HepG2 (cell line): ENCODE results near the gene CHADL. TPM values are rescaled to one million over a fixed set of nuclear protein-coding genes. Genes with fewer than 3 reads are reported as not detected.

Experiments used
- GABPB1 ChIP-seq: IDR thresholded peaks from 2 replicates; pipeline ENCODE4 v1.6.1; 2016; ENCODE audit warnings: mild to moderate bottlenecking, missing genetic modification reagents, moderate library complexity, missing compliant biosample characterization
- JUND ChIP-seq: sonication (generic); formaldehyde crosslinking; IDR thresholded peaks from 2 replicates; pipeline ENCODE4 v1.8.0; 2022; ENCODE audit warnings: mild to moderate bottlenecking, missing genetic modification reagents
- KDM2A ChIP-seq: sonication (generic); formaldehyde crosslinking; IDR thresholded peaks from 2 replicates; pipeline ENCODE4 v1.4.0; 2020; ENCODE audit warnings: low read depth, missing genetic modification reagents, borderline replicate concordance
- NFE2L2 ChIP-seq: fragments of 150-350 bp; IDR thresholded peaks from 2 replicates; pipeline ENCODE4 v1.6.1; 2014; ENCODE audit warnings: low read length
- RFXAP ChIP-seq: sonication (generic); formaldehyde crosslinking; IDR thresholded peaks from 2 replicates; pipeline ENCODE4 v1.4.0; 2020; ENCODE audit warnings: missing genetic modification reagents, borderline replicate concordance
- TARDBP ChIP-seq: sonication (generic); formaldehyde crosslinking; IDR thresholded peaks from 2 replicates; pipeline ENCODE4 v1.8.0; 2022; ENCODE audit warnings: mild to moderate bottlenecking, missing genetic modification reagents
- TBL1XR1 ChIP-seq: fragments of 150-350 bp; IDR thresholded peaks from 2 replicates; pipeline ENCODE4 v1.6.1; 2014; ENCODE audit warnings: borderline replicate concordance, low read length; ENCODE audit not compliant: partially characterized antibody
- YEATS2 ChIP-seq: sonication (generic); formaldehyde crosslinking; IDR thresholded peaks from 2 replicates; pipeline ENCODE4 v1.4.0; 2020; ENCODE audit warnings: missing genetic modification reagents, borderline replicate concordance
- ZBTB40 ChIP-seq, 2 experiments: fragments of 450-650 bp in 1 of 2; sonication (generic) in 1 of 2; formaldehyde crosslinking in 1 of 2; IDR thresholded peaks; 2 replicates each; pipeline versions ENCODE4 v1.6.1 to v1.8.0; 2016 to 2022; ENCODE audit warnings: antibody characterized with exemption in 1 of 2, mild to moderate bottlenecking in 1 of 2, missing genetic modification reagents in 1 of 2
- ZFP90 ChIP-seq: sonication (generic); formaldehyde crosslinking; IDR thresholded peaks from 2 replicates; pipeline ENCODE4 v1.8.0; 2022; ENCODE audit warnings: missing genetic modification reagents, mild to moderate bottlenecking, inconsistent platforms, borderline replicate concordance
- ZNF20 ChIP-seq: sonication (generic); formaldehyde crosslinking; IDR thresholded peaks from 2 replicates; pipeline ENCODE4 v1.4.0; 2020; ENCODE audit warnings: mild to moderate bottlenecking, moderate library complexity, missing genetic modification reagents
- ZNF460 ChIP-seq: sonication (generic); formaldehyde crosslinking; IDR thresholded peaks from 2 replicates; pipeline ENCODE4 v1.5.1; 2020; ENCODE audit warnings: missing genetic modification reagents, mild to moderate bottlenecking, borderline replicate concordance
- ZNF530 ChIP-seq: sonication (generic); formaldehyde crosslinking; IDR thresholded peaks from 2 replicates; pipeline ENCODE4 v1.5.0; 2020; ENCODE audit warnings: low read depth, mild to moderate bottlenecking, missing genetic modification reagents
- ZNF770 ChIP-seq: sonication (generic); formaldehyde crosslinking; IDR thresholded peaks from 2 replicates; pipeline ENCODE4 v1.5.0; 2020; ENCODE audit warnings: mild to moderate bottlenecking, missing genetic modification reagents
- ZNF772 ChIP-seq: sonication (generic); formaldehyde crosslinking; IDR thresholded peaks from 2 replicates; pipeline ENCODE4 v1.5.0; 2020; ENCODE audit warnings: mild to moderate bottlenecking, missing genetic modification reagents
- polyA plus RNA-seq, 8 experiments: library from polyadenylated mRNA; depleted of rRNA in 3 of 8; stranded (reverse) in 7 of 8; unstranded in 1 of 8; fragments of >200 nt; fragmentation: Illumina TruSeq in 4 of 8; extraction: Trizol in 4 of 8; gene quantifications; 2 replicates each; pipeline versions ENCODE4 v1.2.1 to v1.2.3, GENCODE V29; 2011 to 2016; ENCODE audit warnings: low read depth in 4 of 8, missing spikeins in 1 of 8, mixed read lengths in 1 of 8; ENCODE audit not compliant: insufficient read depth in 1 of 8
- total RNA-seq, 5 experiments: library from RNA; depleted of rRNA; stranded (reverse); fragments of >200 nt; fragmentation: Illumina TruSeq; extraction: Trizol; gene quantifications; 2 replicates each; pipeline ENCODE4 v1.2.3, GENCODE V29; 2016; ENCODE audit warnings: low read depth in 1 of 5
- TF ChIP-seq, protein P1 (sequence below): sonication (generic); formaldehyde crosslinking; IDR thresholded peaks from 2 replicates; pipeline ENCODE4 v1.4.0; 2020; ENCODE audit warnings: mild to moderate bottlenecking, low read depth, missing genetic modification reagents

The CHADL gene
- total and polyA plus RNA-seq, 2 of the 13 experiments (the other 11 are each of a cell fraction or from before 2014, with no cell fraction given) = 2.8 to 8.1 TPM

- TF ChIP-seq ZBTB40 (IDR thresholded peaks at IDR 0.05) (no peak), ZBTB40 (CRISPR knock-in tag; IDR thresholded peaks at IDR 0.05) (no peak; the same call in 1 of the 2 replicates), ZNF20 (CRISPR knock-in tag) (no peak), ZNF772 (no peak), ZFP90 (CRISPR knock-in tag) (no peak), TBL1XR1 (no peak), TARDBP (peak; percentile 75), ZNF530 (CRISPR knock-in tag) (no peak), GABPB1 (CRISPR knock-in tag) (peak; percentile 63; the same call in 1 of the 2 replicates), ZNF460 (CRISPR knock-in tag) (no peak), YEATS2 (no peak), KDM2A (CRISPR knock-in tag) (no peak), RFXAP (CRISPR knock-in tag) (no peak), JUND (CRISPR knock-in tag) (peak; percentile 98), NFE2L2 (no peak), ZNF770 (no peak)
- TF ChIP-seq, protein P1, sequence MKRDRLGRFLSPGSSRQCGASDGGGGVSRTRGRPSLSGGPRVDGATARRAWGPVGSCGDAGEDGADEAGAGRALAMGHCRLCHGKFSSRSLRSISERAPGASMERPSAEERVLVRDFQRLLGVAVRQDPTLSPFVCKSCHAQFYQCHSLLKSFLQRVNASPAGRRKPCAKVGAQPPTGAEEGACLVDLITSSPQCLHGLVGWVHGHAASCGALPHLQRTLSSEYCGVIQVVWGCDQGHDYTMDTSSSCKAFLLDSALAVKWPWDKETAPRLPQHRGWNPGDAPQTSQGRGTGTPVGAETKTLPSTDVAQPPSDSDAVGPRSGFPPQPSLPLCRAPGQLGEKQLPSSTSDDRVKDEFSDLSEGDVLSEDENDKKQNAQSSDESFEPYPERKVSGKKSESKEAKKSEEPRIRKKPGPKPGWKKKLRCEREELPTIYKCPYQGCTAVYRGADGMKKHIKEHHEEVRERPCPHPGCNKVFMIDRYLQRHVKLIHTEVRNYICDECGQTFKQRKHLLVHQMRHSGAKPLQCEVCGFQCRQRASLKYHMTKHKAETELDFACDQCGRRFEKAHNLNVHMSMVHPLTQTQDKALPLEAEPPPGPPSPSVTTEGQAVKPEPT = no peak
These were observed 47.7 kb upstream of the CHADL start (continued) for GRCh38 chr22:41288245-41288946.
